GM21447 (cell line): ENCODE measurements around the gene ZFHX3.
"Not testable (repeated sequence)": the region's sequence is repeated elsewhere in the genome, so short reads cannot be mapped to it uniquely, and the experiment has no call there.

Experiments used
- ATAC-seq: cut with Tn5 transposase; IDR thresholded peaks from one replicate; pipeline ENCODE4 v1.9.1; 2021; ENCODE audit not compliant: unreplicated experiment

The ZFHX3 gene

GRCh38 chr16:73047536-73048291 lies at the start of gene ZFHX3:
Gene ZFHX3, minus strand, starts transcription at chr16:73048128. Its CDS starts 87,983 bp downstream, at chr16:72960145.
- peak; percentile 72 for ATAC-seq

GRCh38 chr16:73096510-73096909 lies 48.6 kb upstream of the ZFHX3 start:
- no peak for ATAC-seq

GRCh38 chr16:73095885-73096421 lies 48.0 kb upstream of the ZFHX3 start:
- ATAC-seq = no peak

GRCh38 chr16:73095142-73095820 lies 47.4 kb upstream of the ZFHX3 start:
- ATAC-seq = no peak

GRCh38 chr16:73094371-73094770 lies 46.4 kb upstream of the ZFHX3 start:
- no peak for ATAC-seq

GRCh38 chr16:73093146-73094144 lies 45.5 kb upstream of the ZFHX3 start:
- ATAC-seq = no peak

- no peak for ATAC-seq
Measured at GRCh38 chr16:73092236-73092781, 44.4 kb upstream of the ZFHX3 start.

- ATAC-seq = no peak
Measured at GRCh38 chr16:73091174-73091573, 43.2 kb upstream of the ZFHX3 start.

GRCh38 chr16:73089420-73089819 lies 41.5 kb upstream of the ZFHX3 start:
- ATAC-seq = no peak

GRCh38 chr16:73086108-73086507 lies 38.2 kb upstream of the ZFHX3 start:
- no peak for ATAC-seq

- no peak for ATAC-seq
Measured at GRCh38 chr16:73083271-73083670, 35.3 kb upstream of the ZFHX3 start.

- not testable (repeated sequence) for ATAC-seq
Measured at GRCh38 chr16:73082634-73083051, 34.7 kb upstream of the ZFHX3 start.

GRCh38 chr16:73080931-73081330 lies 33.0 kb upstream of the ZFHX3 start:
- no peak for ATAC-seq

GRCh38 chr16:73076324-73076810 lies 28.4 kb upstream of the ZFHX3 start:
- ATAC-seq = no peak

- no peak for ATAC-seq
Measured at GRCh38 chr16:73074382-73074781, 26.5 kb upstream of the ZFHX3 start.

- ATAC-seq = not testable (repeated sequence)
Measured at GRCh38 chr16:73072051-73072450, 24.1 kb upstream of the ZFHX3 start.

GRCh38 chr16:73071131-73071940 lies 23.4 kb upstream of the ZFHX3 start:
- no peak for ATAC-seq

GRCh38 chr16:73069581-73070262 lies 21.8 kb upstream of the ZFHX3 start:
- ATAC-seq = no peak
